GM12801 (cell line): ENCODE data around the gene RAD21L1.

Experiments
- CTCF ChIP-seq: IDR thresholded peaks from one replicate; pipeline ENCODE4 v1.5.1; 2011; ENCODE audit warnings: control low read depth; ENCODE audit not compliant: insufficient read length; ENCODE audit errors: extremely low read depth

Gene RAD21L1

GRCh38 chr20:1296117-1296610 is 70.3 kb downstream of the RAD21L1 start:
- TF ChIP-seq CTCF, result no peak

- no peak for TF ChIP-seq CTCF
Observed at GRCh38 chr20:1296922-1297321, 71.1 kb downstream of the RAD21L1 start.

GRCh38 chr20:1297486-1297885 is 71.6 kb downstream of the RAD21L1 start:
- no peak for TF ChIP-seq CTCF

GRCh38 chr20:1298166-1298565 is 72.3 kb downstream of the RAD21L1 start:
- TF ChIP-seq CTCF, result no peak

- no peak for TF ChIP-seq CTCF
Observed at GRCh38 chr20:1298888-1299511, 73.2 kb downstream of the RAD21L1 start.

- no peak for TF ChIP-seq CTCF
Observed at GRCh38 chr20:1299522-1299921, 73.7 kb downstream of the RAD21L1 start.

GRCh38 chr20:1300083-1300840 is 74.4 kb downstream of the RAD21L1 start:
- no peak for TF ChIP-seq CTCF
